Measurements from ENCODE around the gene ZPBP2.

ZPBP2 gene

GRCh38 chr17:39903158-39903884 is 35.3 kb downstream of the ZPBP2 start:
- TF ChIP-seq CTCF (conservative IDR thresholded peaks at IDR 0.05; ENCODE audit: low read depth), result no peak
- no peak overlapping the region for H3K27ac ChIP-seq
- ChIA-PET POLR2A (ENCODE audit: low non-redundant PET) (no interaction called here), CTCF (interaction anchor here (0.6 kb wide), 1 partner anchor 19 kb away, joined by 3 read pairs; no protein-coding TSS in a partner anchor)
- DNase-seq (ENCODE audit: low spot score), result no peak

GRCh38 chr17:39904990-39905288 is 36.9 kb downstream of the ZPBP2 start:
- no peak for DNase-seq (ENCODE audit: low spot score)
- no peak for TF ChIP-seq CTCF (conservative IDR thresholded peaks at IDR 0.05; ENCODE audit: low read depth)
- no peak overlapping the region for H3K27ac ChIP-seq
- ChIA-PET CTCF (no interaction called here), POLR2A (ENCODE audit: low non-redundant PET) (no interaction called here)

- POLR2A ChIA-PET (ENCODE audit: low non-redundant PET), result interaction anchor here (0.7 kb wide), 1 partner anchor 15 kb away, joined by 15 read pairs; no protein-coding TSS in a partner anchor
- CTCF ChIA-PET, result interaction anchor here (0.6 to 0.9 kb wide), 2 partner anchors 11 to 931 kb away, joined by 3 read pairs; no protein-coding TSS in a partner anchor
These were observed 40.9 kb downstream of the ZPBP2 start for GRCh38 chr17:39908789-39909352.

GRCh38 chr17:39913989-39914388 is 46.0 kb downstream of the ZPBP2 start:
- TF ChIP-seq CTCF (conservative IDR thresholded peaks at IDR 0.05; ENCODE audit: low read depth), result no peak
- no peak overlapping the region for H3K27ac ChIP-seq
- POLR2A ChIA-PET (ENCODE audit: low non-redundant PET), result no interaction called here
- CTCF ChIA-PET, result interaction anchor here (0.6 kb wide), 1 partner anchor 325 kb away, joined by 4 read pairs; no protein-coding TSS in a partner anchor
- no peak for DNase-seq (ENCODE audit: low spot score)

More at GRCh38 chr17:39908789-39909352, 40.9 kb downstream of the ZPBP2 start:
- no peak for DNase-seq (ENCODE audit: low spot score)
- no peak for TF ChIP-seq CTCF (conservative IDR thresholded peaks at IDR 0.05; ENCODE audit: low read depth)
- H3K27ac ChIP-seq, result no peak overlapping the region

GRCh38 chr17:39915559-39915958 is 47.6 kb downstream of the ZPBP2 start:
- POLR2A ChIA-PET (ENCODE audit: low non-redundant PET), result no interaction called here
- TF ChIP-seq CTCF (conservative IDR thresholded peaks at IDR 0.05; ENCODE audit: low read depth), result no peak
- CTCF ChIA-PET, result interaction anchor here (1.1 kb wide), 1 partner anchor 10 kb away, joined by 4 read pairs; no protein-coding TSS in a partner anchor

GRCh38 chr17:39916918-39917317 is 48.9 kb downstream of the ZPBP2 start:
- CTCF ChIA-PET, result no interaction called here
- TF ChIP-seq CTCF (conservative IDR thresholded peaks at IDR 0.05; ENCODE audit: low read depth), result no peak
- POLR2A ChIA-PET (ENCODE audit: low non-redundant PET), result no interaction called here
- no peak overlapping the region for H3K27ac ChIP-seq
- no peak for DNase-seq (ENCODE audit: low spot score)

More at GRCh38 chr17:39915559-39915958, 47.6 kb downstream of the ZPBP2 start:
- no peak overlapping the region for H3K27ac ChIP-seq
- no peak for DNase-seq (ENCODE audit: low spot score)
